ENCODE measurements around the gene BRD3OS.
"Not testable (repeated sequence)": the region's sequence is repeated elsewhere in the genome, so short reads cannot be mapped to it uniquely, and the experiment has no call there.

BRD3OS gene

DNA sequence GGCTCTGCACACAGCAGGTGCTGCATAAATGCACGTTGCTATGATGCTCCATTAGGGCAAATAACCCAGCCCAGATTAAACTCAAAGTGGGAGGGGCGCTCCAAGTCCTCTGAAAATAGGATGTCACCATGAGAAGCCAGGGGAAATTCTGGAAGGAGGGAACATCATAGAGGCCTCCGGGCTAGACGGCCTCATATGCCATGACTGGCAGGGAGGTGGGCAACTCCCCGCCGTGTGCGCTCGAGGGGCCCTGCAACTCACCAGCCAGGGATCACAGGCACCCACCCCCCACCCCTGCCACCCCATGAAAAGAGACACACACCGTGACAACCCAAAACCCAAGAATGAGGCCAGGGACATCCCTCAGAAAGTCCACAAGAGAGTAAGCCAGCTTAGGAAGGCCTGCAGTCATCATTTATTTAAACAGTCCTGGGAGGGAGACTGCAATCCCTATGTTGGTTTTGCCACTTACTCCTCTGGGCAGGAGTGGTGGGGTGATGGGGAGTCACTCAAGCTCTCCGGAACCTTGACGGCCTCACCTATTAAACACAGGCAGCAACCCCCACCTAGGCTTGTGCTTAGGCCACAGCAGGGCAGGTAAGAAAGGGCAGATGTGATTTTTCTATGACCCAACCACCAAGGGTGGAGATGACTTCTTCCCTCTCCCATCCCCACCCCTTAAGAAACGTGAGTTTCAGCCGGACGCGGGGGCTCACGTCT is 37.2 kb upstream of the BRD3OS start:
- H3K36me3 ChIP-seq (ENCODE audit: control insufficient read depth in 5 of 5, insufficient read depth in 5 of 5, low read length in 5 of 5) = no peaks in the 10 kb centered on the region
- peaks cover 0 to 26% (median 14%) of the 10 kb centered on the region in 5 donors for H3K4me1 ChIP-seq (ENCODE audit: control insufficient read depth in 5 of 5, insufficient read depth in 5 of 5, low read length in 5 of 5)
- no peak overlapping the region for H3K27ac ChIP-seq (ENCODE audit: low read depth, low read length)
- peaks cover 0 to 2% (median 0%) of the 10 kb centered on the region in 5 donors for H3K27me3 ChIP-seq (ENCODE audit: control insufficient read depth in 5 of 5, insufficient read depth in 4 of 5, low read length in 5 of 5)
- H3K4me3 ChIP-seq (ENCODE audit: low read depth in 1 of 5, low read length in 5 of 5) = no peak overlapping the region
- H3K9ac ChIP-seq (ENCODE audit: low read length in 5 of 5) = no peak overlapping the region
- no peaks in the 10 kb centered on the region for H3K9me3 ChIP-seq (ENCODE audit: control insufficient read depth in 5 of 5, low read length in 5 of 5)

DNA sequence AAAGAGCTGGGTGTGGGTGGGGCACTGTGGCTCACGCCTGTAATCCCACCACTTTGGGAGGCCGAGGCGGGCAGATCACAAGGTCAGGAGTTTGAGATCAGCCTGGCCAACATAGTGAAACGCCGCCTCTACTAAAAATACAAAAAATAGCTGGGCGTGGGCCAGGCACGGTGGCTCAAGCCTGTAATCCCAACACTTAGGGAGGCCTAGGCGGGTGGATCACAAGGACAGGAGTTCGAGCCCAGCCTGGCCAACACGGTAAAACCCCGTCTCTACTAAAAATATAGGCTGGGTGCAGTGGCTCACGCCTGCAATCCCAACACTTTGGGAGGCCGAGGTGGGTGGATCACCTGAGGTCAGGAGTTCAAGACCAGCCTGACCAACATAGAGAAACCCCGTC is 36.5 kb upstream of the BRD3OS start:
- not testable (repeated sequence) for H3K4me3 ChIP-seq (ENCODE audit: low read depth in 1 of 5, low read length in 5 of 5); H3K27me3 ChIP-seq (ENCODE audit: control insufficient read depth in 5 of 5, insufficient read depth in 4 of 5, low read length in 5 of 5); H3K27ac ChIP-seq (ENCODE audit: low read depth, low read length); H3K9ac ChIP-seq (ENCODE audit: low read length in 5 of 5); H3K9me3 ChIP-seq (ENCODE audit: control insufficient read depth in 5 of 5, low read length in 5 of 5); H3K36me3 ChIP-seq (ENCODE audit: control insufficient read depth in 5 of 5, insufficient read depth in 5 of 5, low read length in 5 of 5)
- peaks cover 0 to 33% (median 21%) of the 10 kb centered on the region in 5 donors for H3K4me1 ChIP-seq (ENCODE audit: control insufficient read depth in 5 of 5, insufficient read depth in 5 of 5, low read length in 5 of 5)

DNA sequence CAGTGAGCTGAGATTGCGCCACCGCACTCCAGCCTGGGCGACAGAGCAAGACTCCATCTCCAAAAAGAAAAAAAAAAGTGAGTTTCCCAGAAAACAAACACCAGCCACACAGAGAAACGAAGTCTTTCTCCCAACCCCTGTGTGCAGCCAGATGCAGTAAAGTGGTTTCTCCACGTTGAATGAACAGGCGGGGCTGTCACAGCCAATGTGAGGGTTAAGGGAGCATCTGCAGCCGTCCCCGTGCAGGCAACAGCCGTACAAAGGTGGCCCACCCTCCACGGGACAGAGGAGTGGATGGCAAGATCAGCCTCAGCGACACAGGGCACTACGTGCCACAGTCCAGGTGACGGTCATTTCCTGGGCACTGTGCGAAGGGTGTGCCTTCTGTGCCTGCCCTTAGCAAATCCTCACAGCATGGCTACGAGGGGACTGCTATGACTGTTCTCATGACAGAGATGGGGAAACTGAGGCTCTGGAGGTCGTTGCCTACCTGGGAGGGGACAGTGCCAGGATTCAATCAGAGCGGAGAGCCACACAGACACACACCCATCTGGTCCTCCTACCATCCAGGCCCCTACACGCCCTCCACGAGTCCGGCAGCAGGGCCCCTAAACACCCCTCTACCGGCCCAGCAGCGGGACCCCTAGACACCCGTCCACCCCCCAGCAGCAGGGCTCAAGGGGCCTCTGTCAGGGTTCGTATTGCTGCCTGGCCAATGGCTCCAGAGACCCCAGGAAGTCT is 35.5 kb upstream of the BRD3OS start:
- H3K27me3 ChIP-seq (ENCODE audit: control insufficient read depth in 5 of 5, insufficient read depth in 4 of 5, low read length in 5 of 5) = peaks cover 0 to 2% (median 0%) of the 10 kb centered on the region in 5 donors
- peaks cover 0 to 40% (median 27%) of the 10 kb centered on the region in 5 donors for H3K4me1 ChIP-seq (ENCODE audit: control insufficient read depth in 5 of 5, insufficient read depth in 5 of 5, low read length in 5 of 5)
- no peak overlapping the region for H3K4me3 ChIP-seq (ENCODE audit: low read depth in 1 of 5, low read length in 5 of 5)
- H3K9me3 ChIP-seq (ENCODE audit: control insufficient read depth in 5 of 5, low read length in 5 of 5) = no peaks in the 10 kb centered on the region
- H3K36me3 ChIP-seq (ENCODE audit: control insufficient read depth in 5 of 5, insufficient read depth in 5 of 5, low read length in 5 of 5) = no peaks in the 10 kb centered on the region
- no peak overlapping the region for H3K27ac ChIP-seq (ENCODE audit: low read depth, low read length)
- H3K9ac ChIP-seq (ENCODE audit: low read length in 5 of 5) = no peak overlapping the region

GRCh38 chr9:133990366-133991213 is 34.7 kb upstream of the BRD3OS start:
- peak overlapping the region in 3 of 5 donors; percentile 7 to 43 (median 21) for H3K9ac ChIP-seq (ENCODE audit: low read length in 5 of 5)
- H3K27me3 ChIP-seq (ENCODE audit: control insufficient read depth in 5 of 5, insufficient read depth in 4 of 5, low read length in 5 of 5) = peaks cover 0 to 3% (median 0%) of the 10 kb centered on the region in 5 donors
- peaks cover 0 to 40% (median 27%) of the 10 kb centered on the region in 5 donors for H3K4me1 ChIP-seq (ENCODE audit: control insufficient read depth in 5 of 5, insufficient read depth in 5 of 5, low read length in 5 of 5)
- H3K4me3 ChIP-seq (ENCODE audit: low read depth in 1 of 5, low read length in 5 of 5) = peak overlapping the region in 4 of 5 donors; percentile 67 to 87 (median 73)
- no peaks in the 10 kb centered on the region for H3K9me3 ChIP-seq (ENCODE audit: control insufficient read depth in 5 of 5, low read length in 5 of 5)
- no peaks in the 10 kb centered on the region for H3K36me3 ChIP-seq (ENCODE audit: control insufficient read depth in 5 of 5, insufficient read depth in 5 of 5, low read length in 5 of 5)
- H3K27ac ChIP-seq (ENCODE audit: low read depth, low read length) = peak overlapping the region; percentile 14

DNA sequence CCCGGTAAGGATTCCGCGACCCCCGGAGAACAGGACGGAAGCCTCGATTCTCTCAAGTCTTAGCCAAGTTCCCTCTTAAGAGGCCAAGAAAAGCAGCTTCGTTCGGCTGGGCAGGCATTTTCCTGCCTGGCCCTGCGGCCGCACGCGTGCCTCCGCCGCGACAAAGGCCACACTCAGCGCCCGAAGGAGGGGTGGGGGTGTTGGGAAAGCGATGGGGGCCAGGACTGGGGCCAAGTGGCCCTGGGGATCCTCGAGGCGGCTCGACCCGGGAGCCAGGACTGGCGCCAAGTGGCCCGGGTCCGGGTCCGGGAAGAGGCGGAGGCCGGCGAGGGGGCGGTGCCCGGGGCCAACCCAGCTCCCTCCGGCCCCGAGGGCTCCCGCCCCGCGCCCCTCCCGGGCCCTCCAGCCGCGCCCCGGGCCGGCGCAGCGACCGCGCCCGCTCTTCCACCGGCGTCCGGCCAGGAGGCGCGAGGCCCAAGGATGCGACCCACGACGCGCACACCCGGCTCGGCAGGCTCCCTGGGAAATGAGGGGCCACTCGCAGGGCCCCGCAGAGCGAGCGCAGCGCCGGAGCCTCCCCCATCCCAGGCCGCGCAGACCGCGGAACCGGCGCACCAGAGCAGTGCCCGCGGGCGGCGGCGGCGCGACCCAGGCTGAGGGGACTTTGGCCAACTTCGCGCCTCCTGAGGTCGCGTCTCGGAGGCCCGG is 33.9 kb upstream of the BRD3OS start:
- no peaks in the 10 kb centered on the region for H3K9me3 ChIP-seq (ENCODE audit: control insufficient read depth in 5 of 5, low read length in 5 of 5)
- peak overlapping the region; percentile 14 for H3K27ac ChIP-seq (ENCODE audit: low read depth, low read length)
- H3K9ac ChIP-seq (ENCODE audit: low read length in 5 of 5) = peak overlapping the region in 3 of 5 donors; percentile 21 to 64 (median 43)
- H3K4me3 ChIP-seq (ENCODE audit: low read depth in 1 of 5, low read length in 5 of 5) = peak overlapping the region in 4 of 5 donors; percentile 67 to 87 (median 73)
- peaks cover 0 to 3% (median 0%) of the 10 kb centered on the region in 5 donors for H3K27me3 ChIP-seq (ENCODE audit: control insufficient read depth in 5 of 5, insufficient read depth in 4 of 5, low read length in 5 of 5)
- H3K36me3 ChIP-seq (ENCODE audit: control insufficient read depth in 5 of 5, insufficient read depth in 5 of 5, low read length in 5 of 5) = no peaks in the 10 kb centered on the region
- H3K4me1 ChIP-seq (ENCODE audit: control insufficient read depth in 5 of 5, insufficient read depth in 5 of 5, low read length in 5 of 5) = peaks cover 0 to 40% (median 27%) of the 10 kb centered on the region in 5 donors

DNA sequence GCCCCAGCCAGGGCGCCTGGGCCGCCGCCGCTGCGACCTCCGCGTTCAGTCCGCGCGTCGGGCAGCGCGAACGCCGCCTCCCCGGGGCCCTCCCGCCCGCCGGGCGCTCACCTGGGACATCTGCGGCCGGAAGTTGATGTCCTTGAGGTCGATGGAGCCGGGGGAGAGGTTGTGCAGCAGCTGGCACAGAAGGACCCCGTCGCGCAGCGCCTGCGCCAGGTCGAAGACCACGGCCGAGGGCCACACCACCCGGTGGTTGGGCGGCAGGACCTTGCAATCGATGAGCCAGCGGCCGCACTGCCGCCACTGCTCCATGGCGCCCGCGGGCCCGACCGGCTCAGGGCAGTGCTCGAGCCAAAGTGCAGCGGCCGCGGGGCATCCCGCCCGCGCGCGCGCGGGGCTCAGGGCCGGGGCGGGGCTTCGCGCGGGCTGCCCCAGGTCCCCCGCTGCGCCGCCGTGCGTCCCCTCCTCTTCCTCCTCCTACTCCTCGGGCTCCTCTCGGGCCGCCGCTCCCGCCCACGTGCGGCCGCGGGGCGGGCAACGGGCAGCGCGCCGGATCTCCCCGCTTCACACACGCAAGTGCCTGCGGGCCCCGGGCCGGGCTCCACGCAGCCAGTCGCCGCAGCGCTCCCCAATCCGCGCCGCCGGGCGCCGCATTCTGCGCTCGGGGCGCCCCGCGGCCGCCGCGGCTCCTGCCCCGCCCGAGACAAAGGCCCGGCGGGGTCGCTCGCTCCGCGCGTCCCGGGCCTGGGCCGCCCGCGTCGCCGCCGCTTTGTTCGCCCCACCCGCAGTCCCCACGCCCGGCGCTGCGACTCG is 33.1 kb upstream of the BRD3OS start, which contains the start of gene VAV2:
Gene VAV2 (minus strand): TSS at position 361 of the 816 bp plus-strand sequence. CDS start 46 bp downstream, at position 315.
- peaks cover 0 to 5% (median 3%) of the 10 kb centered on the region in 5 donors for H3K27me3 ChIP-seq (ENCODE audit: control insufficient read depth in 5 of 5, insufficient read depth in 4 of 5, low read length in 5 of 5)
- H3K4me1 ChIP-seq (ENCODE audit: control insufficient read depth in 5 of 5, insufficient read depth in 5 of 5, low read length in 5 of 5) = peaks cover 0 to 40% (median 27%) of the 10 kb centered on the region in 5 donors
- H3K36me3 ChIP-seq (ENCODE audit: control insufficient read depth in 5 of 5, insufficient read depth in 5 of 5, low read length in 5 of 5) = no peaks in the 10 kb centered on the region
- peak within 1 kb of the TSS; percentile 62 for H3K27ac ChIP-seq (ENCODE audit: low read depth, low read length)
- H3K9ac ChIP-seq (ENCODE audit: low read length in 5 of 5) = peak within 1 kb of the TSS in 4 of 5 donors; percentile 77 to 85 (median 78)
- H3K4me3 ChIP-seq (ENCODE audit: low read depth in 1 of 5, low read length in 5 of 5) = peak within 1 kb of the TSS in 4 of 5 donors; percentile 75 to 87 (median 80)
- H3K9me3 ChIP-seq (ENCODE audit: control insufficient read depth in 5 of 5, low read length in 5 of 5) = no peaks in the 10 kb centered on the region

- Histone ChIP-seq H3K36me3 (ENCODE audit: control insufficient read depth in 5 of 5, insufficient read depth in 5 of 5, low read length in 5 of 5) (no peaks in the 10 kb centered on the region), H3K27me3 (ENCODE audit: control insufficient read depth in 5 of 5, insufficient read depth in 4 of 5, low read length in 5 of 5) (peaks cover 0 to 8% (median 3%) of the 10 kb centered on the region in 5 donors), H3K9ac (ENCODE audit: low read length in 5 of 5) (peak overlapping the region in 4 of 5 donors; percentile 77 to 85 (median 78)), H3K4me1 (ENCODE audit: control insufficient read depth in 5 of 5, insufficient read depth in 5 of 5, low read length in 5 of 5) (peaks cover 0 to 40% (median 27%) of the 10 kb centered on the region in 5 donors), H3K27ac (ENCODE audit: low read depth, low read length) (peak overlapping the region; percentile 62), H3K9me3 (ENCODE audit: control insufficient read depth in 5 of 5, low read length in 5 of 5) (no peaks in the 10 kb centered on the region), H3K4me3 (ENCODE audit: low read depth in 1 of 5, low read length in 5 of 5) (peak overlapping the region in 4 of 5 donors; percentile 75 to 87 (median 80))
Measured at GRCh38 chr9:133992780-133993634, 32.3 kb upstream of the BRD3OS start.

GRCh38 chr9:133993635-133994253 is 31.5 kb upstream of the BRD3OS start:
- Histone ChIP-seq H3K4me1 (ENCODE audit: control insufficient read depth in 5 of 5, insufficient read depth in 5 of 5, low read length in 5 of 5) (peaks cover 0 to 40% (median 27%) of the 10 kb centered on the region in 5 donors), H3K27ac (ENCODE audit: low read depth, low read length) (peak overlapping the region; percentile 62), H3K27me3 (ENCODE audit: control insufficient read depth in 5 of 5, insufficient read depth in 4 of 5, low read length in 5 of 5) (peaks cover 0 to 8% (median 3%) of the 10 kb centered on the region in 5 donors), H3K9me3 (ENCODE audit: control insufficient read depth in 5 of 5, low read length in 5 of 5) (no peaks in the 10 kb centered on the region), H3K4me3 (ENCODE audit: low read depth in 1 of 5, low read length in 5 of 5) (peak overlapping the region in 4 of 5 donors; percentile 75 to 87 (median 80)), H3K9ac (ENCODE audit: low read length in 5 of 5) (peak overlapping the region in 3 of 5 donors; percentile 77 to 85 (median 78)), H3K36me3 (ENCODE audit: control insufficient read depth in 5 of 5, insufficient read depth in 5 of 5, low read length in 5 of 5) (no peaks in the 10 kb centered on the region)
